CD4-positive, alpha-beta T cell treated with Interleukin-6 at 100 ng/mL for 8 hours (primary cell): ENCODE data around the gene TWF2.

Source experiments
- DNase-seq: peaks from one replicate; pipeline ENCODE4 v3.0.0-alpha.2; 2020; ENCODE audit warnings: mixed read lengths, low spot score

The TWF2 gene

GRCh38 chr3:52222319-52223221 is 16.4 kb downstream of the TWF2 start:
- no peak for DNase-seq

GRCh38 chr3:52221563-52222318 is 17.2 kb downstream of the TWF2 start:
- DNase-seq, result peak; percentile 84

- DNase-seq, result no peak
Measured at GRCh38 chr3:52221141-52221562, 17.8 kb downstream of the TWF2 start.

- peak; percentile 86 for DNase-seq
Measured at GRCh38 chr3:52220380-52221026, 18.5 kb downstream of the TWF2 start.

- no peak for DNase-seq
Measured at GRCh38 chr3:52218937-52219650, 19.9 kb downstream of the TWF2 start.

- DNase-seq, result peak; percentile 49
Measured at GRCh38 chr3:52218454-52218853, 20.5 kb downstream of the TWF2 start.

- DNase-seq, result no peak
Measured at GRCh38 chr3:52218026-52218425, 20.9 kb downstream of the TWF2 start.

- DNase-seq, result peak; percentile 34
Measured at GRCh38 chr3:52217409-52217805, 21.6 kb downstream of the TWF2 start.

GRCh38 chr3:52216585-52217408 is 22.2 kb downstream of the TWF2 start:
- DNase-seq, result peak; percentile 81

GRCh38 chr3:52215351-52215750 is 23.6 kb downstream of the TWF2 start:
- no peak for DNase-seq

GRCh38 chr3:52213901-52214300 is 25.1 kb downstream of the TWF2 start:
- DNase-seq, result no peak

GRCh38 chr3:52213005-52213404 is 26.0 kb downstream of the TWF2 start:
- no peak for DNase-seq

- DNase-seq, result no peak
Measured at GRCh38 chr3:52211268-52211891, 27.6 kb downstream of the TWF2 start.

GRCh38 chr3:52210550-52211046 is 28.4 kb downstream of the TWF2 start:
- no peak for DNase-seq

GRCh38 chr3:52210037-52210436 is 28.9 kb downstream of the TWF2 start:
- no peak for DNase-seq

- no peak for DNase-seq
Measured at GRCh38 chr3:52208556-52208955, 30.4 kb downstream of the TWF2 start.

- no peak for DNase-seq
Measured at GRCh38 chr3:52205727-52206372, 33.1 kb downstream of the TWF2 start.

- DNase-seq, result no peak
Measured at GRCh38 chr3:52204337-52205073, 34.5 kb downstream of the TWF2 start.

GRCh38 chr3:52203701-52204100 is 35.3 kb downstream of the TWF2 start:
- DNase-seq, result no peak
